Measurements from ENCODE around the gene IFIH1.

Gene IFIH1

GRCh38 chr2:162291748-162292147, 26.7 kb downstream of the IFIH1 start:
- Histone ChIP-seq H3K4me1 (ENCODE audit: control insufficient read depth, insufficient read depth, low read length) (no peaks in the 10 kb centered on the region), H3K27me3 (ENCODE audit: control insufficient read depth in 1 of 2, insufficient read depth in 2 of 2, low read length in 2 of 2) (no peaks in the 10 kb centered on the region), H3K27ac (ENCODE audit: low read length) (no peak overlapping the region), H3K4me3 (ENCODE audit: low read length in 2 of 2) (no peak overlapping the region), H3K9ac (ENCODE audit: low read length in 2 of 2) (no peak overlapping the region), H3K9me3 (ENCODE audit: control insufficient read depth in 2 of 2, low read length in 2 of 2) (no peaks in the 10 kb centered on the region), H3K36me3 (ENCODE audit: control insufficient read depth in 2 of 2, insufficient read depth in 2 of 2, low read length in 2 of 2) (no peaks in the 10 kb centered on the region)

GRCh38 chr2:162282765-162283425, 35.6 kb downstream of the IFIH1 start:
- Histone ChIP-seq H3K36me3 (ENCODE audit: control insufficient read depth in 2 of 2, insufficient read depth in 2 of 2, low read length in 2 of 2) (peaks cover 8 to 9% of the 10 kb centered on the region in 2 donors), H3K9me3 (ENCODE audit: control insufficient read depth in 2 of 2, low read length in 2 of 2) (no peaks in the 10 kb centered on the region), H3K9ac (ENCODE audit: low read length in 2 of 2) (no peak overlapping the region), H3K27me3 (ENCODE audit: control insufficient read depth in 1 of 2, insufficient read depth in 2 of 2, low read length in 2 of 2) (no peaks in the 10 kb centered on the region), H3K27ac (ENCODE audit: low read length) (no peak overlapping the region), H3K4me1 (ENCODE audit: control insufficient read depth, insufficient read depth, low read length) (no peaks in the 10 kb centered on the region), H3K4me3 (ENCODE audit: low read length in 2 of 2) (no peak overlapping the region)

- Histone ChIP-seq H3K36me3 (ENCODE audit: control insufficient read depth in 2 of 2, insufficient read depth in 2 of 2, low read length in 2 of 2) (peaks cover 5 to 9% of the 10 kb centered on the region in 2 donors), H3K9ac (ENCODE audit: low read length in 2 of 2) (no peak overlapping the region), H3K27me3 (ENCODE audit: control insufficient read depth in 1 of 2, insufficient read depth in 2 of 2, low read length in 2 of 2) (no peaks in the 10 kb centered on the region), H3K27ac (ENCODE audit: low read length) (no peak overlapping the region), H3K4me3 (ENCODE audit: low read length in 2 of 2) (no peak overlapping the region), H3K4me1 (ENCODE audit: control insufficient read depth, insufficient read depth, low read length) (no peaks in the 10 kb centered on the region), H3K9me3 (ENCODE audit: control insufficient read depth in 2 of 2, low read length in 2 of 2) (no peaks in the 10 kb centered on the region)
Measured at GRCh38 chr2:162280654-162281053, 37.8 kb downstream of the IFIH1 start.

GRCh38 chr2:162277381-162277780, 41.1 kb downstream of the IFIH1 start:
- Histone ChIP-seq H3K27me3 (ENCODE audit: control insufficient read depth in 1 of 2, insufficient read depth in 2 of 2, low read length in 2 of 2) (no peaks in the 10 kb centered on the region), H3K4me1 (ENCODE audit: control insufficient read depth, insufficient read depth, low read length) (no peaks in the 10 kb centered on the region), H3K4me3 (ENCODE audit: low read length in 2 of 2) (no peak overlapping the region), H3K9me3 (ENCODE audit: control insufficient read depth in 2 of 2, low read length in 2 of 2) (no peaks in the 10 kb centered on the region), H3K27ac (ENCODE audit: low read length) (no peak overlapping the region), H3K9ac (ENCODE audit: low read length in 2 of 2) (no peak overlapping the region), H3K36me3 (ENCODE audit: control insufficient read depth in 2 of 2, insufficient read depth in 2 of 2, low read length in 2 of 2) (peaks cover 0 to under 1% of the 10 kb centered on the region in 2 donors)

GRCh38 chr2:162267996-162268395, 50.5 kb downstream of the IFIH1 start:
- Histone ChIP-seq H3K4me1 (ENCODE audit: control insufficient read depth, insufficient read depth, low read length) (no peaks in the 10 kb centered on the region), H3K27ac (ENCODE audit: low read length) (no peak overlapping the region), H3K9ac (ENCODE audit: low read length in 2 of 2) (no peak overlapping the region), H3K4me3 (ENCODE audit: low read length in 2 of 2) (no peak overlapping the region), H3K36me3 (ENCODE audit: control insufficient read depth in 2 of 2, insufficient read depth in 2 of 2, low read length in 2 of 2) (peaks cover 5 to 10% of the 10 kb centered on the region in 2 donors), H3K9me3 (ENCODE audit: control insufficient read depth in 2 of 2, low read length in 2 of 2) (no peaks in the 10 kb centered on the region), H3K27me3 (ENCODE audit: control insufficient read depth in 1 of 2, insufficient read depth in 2 of 2, low read length in 2 of 2) (no peaks in the 10 kb centered on the region)

- Histone ChIP-seq H3K4me3 (ENCODE audit: low read length in 2 of 2) (no peak overlapping the region), H3K27ac (ENCODE audit: low read length) (no peak overlapping the region), H3K9ac (ENCODE audit: low read length in 2 of 2) (no peak overlapping the region), H3K9me3 (ENCODE audit: control insufficient read depth in 2 of 2, low read length in 2 of 2) (no peaks in the 10 kb centered on the region), H3K27me3 (ENCODE audit: control insufficient read depth in 1 of 2, insufficient read depth in 2 of 2, low read length in 2 of 2) (no peaks in the 10 kb centered on the region), H3K4me1 (ENCODE audit: control insufficient read depth, insufficient read depth, low read length) (no peaks in the 10 kb centered on the region), H3K36me3 (ENCODE audit: control insufficient read depth in 2 of 2, insufficient read depth in 2 of 2, low read length in 2 of 2) (peaks cover 5 to 10% of the 10 kb centered on the region in 2 donors)
Measured at GRCh38 chr2:162267496-162267895, 51.0 kb downstream of the IFIH1 start.

GRCh38 chr2:162266460-162266760, 52.1 kb downstream of the IFIH1 start:
- Histone ChIP-seq H3K4me1 (ENCODE audit: control insufficient read depth, insufficient read depth, low read length) (no peaks in the 10 kb centered on the region), H3K9ac (ENCODE audit: low read length in 2 of 2) (no peak overlapping the region), H3K27me3 (ENCODE audit: control insufficient read depth in 1 of 2, insufficient read depth in 2 of 2, low read length in 2 of 2) (no peaks in the 10 kb centered on the region), H3K4me3 (ENCODE audit: low read length in 2 of 2) (no peak overlapping the region), H3K9me3 (ENCODE audit: control insufficient read depth in 2 of 2, low read length in 2 of 2) (no peaks in the 10 kb centered on the region), H3K36me3 (ENCODE audit: control insufficient read depth in 2 of 2, insufficient read depth in 2 of 2, low read length in 2 of 2) (peaks cover 5% of the 10 kb centered on the region in 2 donors), H3K27ac (ENCODE audit: low read length) (no peak overlapping the region)

- H3K36me3 ChIP-seq (ENCODE audit: control insufficient read depth in 2 of 2, insufficient read depth in 2 of 2, low read length in 2 of 2): peaks cover 5% of the 10 kb centered on the region in 2 donors
- H3K27ac ChIP-seq (ENCODE audit: low read length): no peak overlapping the region
Measured at GRCh38 chr2:162265666-162266459, 52.6 kb downstream of the IFIH1 start.

GRCh38 chr2:162261032-162261945, 57.2 kb downstream of the IFIH1 start:
- Histone ChIP-seq H3K27me3 (ENCODE audit: control insufficient read depth in 1 of 2, insufficient read depth in 2 of 2, low read length in 2 of 2) (no peaks in the 10 kb centered on the region), H3K9ac (ENCODE audit: low read length in 2 of 2) (no peak overlapping the region), H3K27ac (ENCODE audit: low read length) (no peak overlapping the region), H3K9me3 (ENCODE audit: control insufficient read depth in 2 of 2, low read length in 2 of 2) (no peaks in the 10 kb centered on the region), H3K4me1 (ENCODE audit: control insufficient read depth, insufficient read depth, low read length) (no peaks in the 10 kb centered on the region), H3K36me3 (ENCODE audit: control insufficient read depth in 2 of 2, insufficient read depth in 2 of 2, low read length in 2 of 2) (no peaks in the 10 kb centered on the region), H3K4me3 (ENCODE audit: low read length in 2 of 2) (no peak overlapping the region)

More at GRCh38 chr2:162265666-162266459, 52.6 kb downstream of the IFIH1 start:
- Histone ChIP-seq H3K27me3 (ENCODE audit: control insufficient read depth in 1 of 2, insufficient read depth in 2 of 2, low read length in 2 of 2) (no peaks in the 10 kb centered on the region), H3K9ac (ENCODE audit: low read length in 2 of 2) (no peak overlapping the region), H3K9me3 (ENCODE audit: control insufficient read depth in 2 of 2, low read length in 2 of 2) (no peaks in the 10 kb centered on the region), H3K4me1 (ENCODE audit: control insufficient read depth, insufficient read depth, low read length) (no peaks in the 10 kb centered on the region), H3K4me3 (ENCODE audit: low read length in 2 of 2) (no peak overlapping the region)

GRCh38 chr2:162258686-162259085, 59.8 kb downstream of the IFIH1 start:
- H3K36me3 ChIP-seq (ENCODE audit: control insufficient read depth in 2 of 2, insufficient read depth in 2 of 2, low read length in 2 of 2): no peaks in the 10 kb centered on the region
- H3K4me1 ChIP-seq (ENCODE audit: control insufficient read depth, insufficient read depth, low read length): no peaks in the 10 kb centered on the region
- H3K27ac ChIP-seq (ENCODE audit: low read length): no peak overlapping the region
- H3K9ac ChIP-seq (ENCODE audit: low read length in 2 of 2): no peak overlapping the region
- H3K9me3 ChIP-seq (ENCODE audit: control insufficient read depth in 2 of 2, low read length in 2 of 2): peaks cover 0 to 2% of the 10 kb centered on the region in 2 donors
- H3K27me3 ChIP-seq (ENCODE audit: control insufficient read depth in 1 of 2, insufficient read depth in 2 of 2, low read length in 2 of 2): no peaks in the 10 kb centered on the region
- no peak overlapping the region for H3K4me3 ChIP-seq (ENCODE audit: low read length in 2 of 2)

All from stomach smooth muscle (tissue), 2 donors.